Epithelial cell of prostate (primary cell): ENCODE results near the gene R3HDM2.
"Not testable (repeated sequence)": the region's sequence is repeated elsewhere in the genome, so short reads cannot be mapped to it uniquely, and the experiment has no call there.

Experiments used
- DNase-seq: peaks from one replicate; pipeline ENCODE4 v3.0.0-alpha.2; 2011; ENCODE audit warnings: low read depth, low spot score
- H3K27ac ChIP-seq: fragments of 450-650 bp; 2 replicates; pipeline ENCODE4 v1.5.1; 2017; ENCODE audit warnings: mild to moderate bottlenecking

The R3HDM2 gene

DNA sequence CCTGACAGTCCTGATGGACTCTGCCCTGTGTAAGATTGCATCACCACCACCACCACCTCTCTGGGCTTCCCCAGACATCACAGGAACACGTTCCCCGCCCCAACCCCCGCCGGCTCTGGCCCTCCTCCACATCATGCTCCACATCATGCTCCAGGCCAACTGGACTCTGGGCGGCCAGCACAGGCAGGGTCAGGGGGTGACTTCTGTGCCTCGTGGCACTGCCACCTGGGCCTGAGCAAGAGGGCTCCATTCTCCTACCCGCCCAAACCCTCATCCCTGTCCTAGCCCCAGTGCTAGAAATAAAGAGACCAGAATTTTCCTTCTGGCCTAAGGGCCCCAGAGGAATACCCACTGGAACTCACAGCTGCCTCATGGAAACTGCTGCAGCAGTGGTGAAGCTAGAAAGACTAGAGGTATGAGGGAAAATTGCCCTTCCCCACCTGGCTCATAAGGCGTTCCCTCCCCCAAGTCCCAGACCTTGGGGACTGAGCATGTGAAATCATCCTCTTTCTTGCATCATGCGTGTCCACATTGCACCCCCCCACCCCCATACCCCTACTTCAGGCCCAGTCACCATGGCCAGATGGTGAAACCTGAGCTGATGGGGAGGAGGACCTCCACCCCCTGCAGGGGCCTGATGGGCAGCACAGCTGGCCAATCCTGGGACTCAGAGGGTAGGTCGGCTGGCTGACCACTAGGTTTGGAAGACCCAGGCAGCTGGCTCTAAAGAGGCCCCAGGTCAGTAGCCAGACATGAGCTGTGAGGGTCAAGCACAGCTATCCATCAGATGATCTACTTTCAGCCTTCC, 23.9 kb upstream of the R3HDM2 start, which contains the start of gene INHBE:
INHBE (plus strand) TSS at position 742 of the 808 bp plus-strand sequence. CDS start 230 bp downstream, outside the sequence.
- H3K27ac ChIP-seq = no peak within 1 kb of the TSS
- no peak for DNase-seq

DNA sequence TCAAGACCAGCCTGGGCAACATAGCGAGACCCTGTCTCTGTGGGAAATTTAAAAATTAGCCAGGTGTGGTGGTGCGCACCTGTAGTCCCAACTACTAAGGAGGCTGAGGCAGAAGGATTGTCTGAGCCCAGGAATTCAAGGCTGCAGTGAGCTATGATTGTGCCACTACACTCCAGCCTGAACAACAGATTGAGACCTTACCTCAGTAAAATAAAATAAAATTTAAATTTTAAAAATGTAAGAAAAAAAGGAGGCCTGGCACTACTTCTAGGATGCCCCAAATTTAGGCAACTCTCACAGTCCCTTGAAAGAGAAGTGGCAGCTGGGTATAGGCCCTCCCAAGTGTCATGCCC, 23.3 kb upstream of the R3HDM2 start:
- H3K27ac ChIP-seq = no peak overlapping the region
- no peak for DNase-seq

DNA sequence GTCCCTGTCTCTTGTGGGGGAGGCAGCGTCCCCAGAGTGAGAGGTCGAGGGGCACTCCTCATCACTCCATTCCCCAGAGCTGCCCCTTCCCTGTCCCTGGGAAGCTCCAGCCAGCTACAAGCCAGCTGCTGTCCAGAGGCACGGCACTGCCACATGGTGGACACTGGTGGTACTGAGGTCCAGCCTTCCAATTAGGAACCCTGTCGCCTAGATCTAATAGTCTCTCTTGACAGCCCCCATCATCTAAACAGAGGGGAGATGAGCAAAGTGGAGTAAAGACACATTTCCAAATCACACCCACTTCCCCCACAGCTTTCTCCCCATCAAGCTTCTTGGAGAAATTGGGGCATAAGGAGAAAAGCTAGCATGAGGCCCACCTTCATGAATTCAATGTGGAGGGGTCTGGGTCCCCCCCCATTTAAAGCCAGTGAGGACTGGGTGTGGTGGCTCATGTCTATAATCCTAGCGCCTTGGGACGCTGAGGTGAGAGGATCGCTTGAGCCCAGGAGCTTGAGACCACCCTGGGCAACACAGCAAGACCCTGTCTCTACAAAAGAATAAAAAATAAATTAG, 22.2 kb upstream of the R3HDM2 start:
- H3K27ac ChIP-seq = no peak overlapping the region
- DNase-seq = no peak

GRCh38 chr12:57452181-57452936, 21.5 kb upstream of the R3HDM2 start:
- no peak for DNase-seq
- no peak overlapping the region for H3K27ac ChIP-seq

GRCh38 chr12:57451233-57451778, 20.5 kb upstream of the R3HDM2 start:
- no peak overlapping the region for H3K27ac ChIP-seq
- no peak for DNase-seq

DNA sequence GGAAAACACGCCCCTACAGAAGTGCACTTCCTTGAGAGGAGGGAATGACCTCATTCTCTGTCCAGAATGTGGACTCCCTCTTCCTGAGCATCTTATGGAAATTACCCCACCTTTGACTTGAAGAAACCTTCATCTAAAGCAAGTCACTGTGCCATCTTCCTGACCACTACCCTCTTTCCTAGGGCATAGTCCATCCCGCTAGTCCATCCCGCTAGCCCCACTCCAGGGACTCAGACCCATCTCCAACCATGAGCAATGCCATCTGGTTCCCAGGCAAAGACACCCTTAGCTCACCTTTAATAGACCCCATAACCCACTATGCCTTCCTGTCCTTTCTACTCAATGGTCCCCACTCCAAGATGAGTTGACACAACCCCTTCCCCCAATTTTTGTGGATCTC, 19.2 kb upstream of the R3HDM2 start:
- no peak overlapping the region for H3K27ac ChIP-seq
- DNase-seq = no peak

DNA sequence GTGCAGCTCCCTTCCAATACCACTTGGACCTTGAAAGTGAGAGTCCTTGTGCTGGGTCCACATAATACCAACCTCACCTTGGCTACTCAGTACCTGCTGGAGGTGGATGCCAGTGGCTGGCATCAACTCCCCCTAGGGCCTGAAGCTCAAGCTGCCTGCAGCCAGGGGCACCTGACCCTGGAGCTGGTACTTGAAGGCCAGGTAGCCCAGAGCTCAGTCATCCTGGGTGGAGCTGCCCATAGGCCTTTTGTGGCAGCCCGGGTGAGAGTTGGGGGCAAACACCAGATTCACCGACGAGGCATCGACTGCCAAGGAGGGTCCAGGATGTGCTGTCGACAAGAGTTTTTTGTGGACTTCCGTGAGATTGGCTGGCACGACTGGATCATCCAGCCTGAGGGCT, 18.5 kb upstream of the R3HDM2 start:
- no peak for DNase-seq
- H3K27ac ChIP-seq = no peak overlapping the region

DNA sequence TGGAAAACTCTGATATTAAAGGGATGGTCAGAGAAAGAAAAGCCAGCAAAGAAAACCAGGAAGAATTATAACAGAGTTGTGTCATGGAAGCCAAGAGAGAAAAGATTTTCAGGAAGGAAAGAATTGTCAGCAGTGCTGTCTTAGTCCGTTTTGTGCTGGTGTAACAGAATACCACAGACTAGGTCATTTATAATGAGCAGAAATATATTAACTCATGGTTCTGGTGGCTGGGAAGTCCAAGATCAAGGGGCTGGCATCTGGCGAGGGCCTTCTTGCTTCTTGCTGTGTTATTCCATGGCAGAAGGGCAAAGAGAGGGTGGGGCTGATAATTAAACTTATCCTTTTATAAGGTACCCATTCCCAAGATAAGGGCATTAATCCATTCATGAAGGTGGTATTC, 17.8 kb upstream of the R3HDM2 start:
- no peak overlapping the region for H3K27ac ChIP-seq
- DNase-seq = no peak

- H3K27ac ChIP-seq = no peak overlapping the region
- no peak for DNase-seq
These were observed 15.6 kb upstream of the R3HDM2 start for GRCh38 chr12:57446292-57446960.

GRCh38 chr12:57444744-57445143, 13.9 kb upstream of the R3HDM2 start:
- DNase-seq = no peak
- H3K27ac ChIP-seq = no peak overlapping the region

GRCh38 chr12:57444337-57444736, 13.5 kb upstream of the R3HDM2 start:
- DNase-seq, H3K27ac ChIP-seq: not testable (repeated sequence)

DNA sequence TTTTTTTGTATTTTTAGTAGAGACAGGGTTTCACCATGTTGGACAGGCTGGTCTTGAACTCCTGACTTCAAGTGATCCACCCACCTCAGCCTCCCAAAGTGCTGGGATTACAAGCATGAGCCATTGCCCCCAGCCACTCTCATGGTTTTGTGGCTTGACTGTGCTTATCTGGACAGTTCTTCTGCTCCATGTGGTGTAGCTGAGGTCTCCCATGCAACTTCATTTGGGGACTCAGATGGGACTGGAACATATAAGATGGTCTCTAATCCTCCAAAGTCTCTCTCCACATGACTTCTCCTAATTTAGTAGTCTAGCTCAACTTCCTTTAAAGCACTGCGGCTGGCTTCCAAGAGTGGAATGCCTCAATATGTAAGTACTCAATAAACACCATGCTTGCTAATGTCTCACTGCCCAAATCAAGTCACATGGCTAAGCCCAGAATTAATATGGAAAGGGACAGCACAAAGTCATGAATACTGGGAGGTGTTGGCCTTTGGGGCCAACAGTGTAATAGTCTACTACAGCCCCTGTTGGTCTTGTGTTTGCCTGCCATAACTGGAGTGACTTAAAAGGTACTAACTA, 11.1 kb upstream of the R3HDM2 start:
- no peak for DNase-seq
- no peak overlapping the region for H3K27ac ChIP-seq

DNA sequence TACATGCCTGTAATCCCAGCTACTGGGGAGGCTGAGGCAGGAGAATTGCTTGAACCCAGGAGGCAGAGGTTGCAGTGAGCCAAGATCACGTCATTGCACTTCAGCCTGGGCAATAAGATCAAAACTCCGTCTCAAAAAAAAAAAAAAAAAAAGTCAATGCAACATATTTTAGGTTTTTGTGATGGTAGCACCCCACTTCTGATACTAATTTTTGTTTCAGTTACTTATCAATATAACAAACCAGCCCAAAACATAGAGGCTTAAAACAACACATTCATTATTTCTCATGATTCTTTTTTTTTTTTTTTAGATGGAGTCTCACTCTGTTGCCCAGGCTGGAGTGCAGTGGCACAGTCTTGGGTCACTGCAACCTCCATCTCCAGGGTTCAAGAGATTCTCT, 10.6 kb upstream of the R3HDM2 start:
- H3K27ac ChIP-seq, DNase-seq: not testable (repeated sequence)

- no peak overlapping the region for H3K27ac ChIP-seq
- no peak for DNase-seq
These were observed 9.0 kb upstream of the R3HDM2 start for GRCh38 chr12:57439762-57440266.

- DNase-seq = no peak
- no peak overlapping the region for H3K27ac ChIP-seq
These were observed 7.6 kb upstream of the R3HDM2 start for GRCh38 chr12:57438400-57438799.

- no peak overlapping the region for H3K27ac ChIP-seq
- DNase-seq = no peak
These were observed 4.5 kb upstream of the R3HDM2 start for GRCh38 chr12:57435293-57435692.

DNA sequence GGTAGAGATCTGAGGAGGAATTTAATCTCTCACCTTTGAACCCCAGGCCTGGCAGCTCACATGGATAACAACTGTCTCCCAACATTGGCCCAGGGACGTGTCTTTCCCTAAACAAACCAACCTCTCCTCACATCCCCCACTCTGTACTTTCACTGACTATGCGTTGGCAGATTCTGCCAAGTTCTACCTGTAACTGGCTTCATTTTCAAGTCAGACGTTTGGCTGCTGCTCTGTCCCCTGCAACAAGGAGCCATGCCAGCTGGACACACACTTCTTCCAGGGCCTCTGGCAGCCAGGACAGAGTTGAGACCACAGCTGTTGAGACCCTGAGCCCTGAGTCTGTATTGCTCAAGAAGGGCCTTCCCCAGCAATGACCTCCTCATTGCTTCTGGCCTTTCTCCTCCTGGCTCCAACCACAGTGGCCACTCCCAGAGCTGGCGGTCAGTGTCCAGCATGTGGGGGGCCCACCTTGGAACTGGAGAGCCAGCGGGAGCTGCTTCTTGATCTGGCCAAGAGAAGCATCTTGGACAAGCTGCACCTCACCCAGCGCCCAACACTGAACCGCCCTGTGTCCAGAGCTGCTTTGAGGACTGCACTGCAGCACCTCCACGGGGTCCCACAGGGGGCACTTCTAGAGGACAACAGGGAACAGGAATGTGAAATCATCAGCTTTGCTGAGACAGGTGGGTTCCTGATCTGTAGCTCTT, 3.8 kb upstream of the R3HDM2 start, which contains the start of gene INHBC:
INHBC (plus strand) TSS at position 268 of the 707 bp plus-strand sequence; CDS start at position 371, 103 bp downstream.
- DNase-seq = no peak

DNA sequence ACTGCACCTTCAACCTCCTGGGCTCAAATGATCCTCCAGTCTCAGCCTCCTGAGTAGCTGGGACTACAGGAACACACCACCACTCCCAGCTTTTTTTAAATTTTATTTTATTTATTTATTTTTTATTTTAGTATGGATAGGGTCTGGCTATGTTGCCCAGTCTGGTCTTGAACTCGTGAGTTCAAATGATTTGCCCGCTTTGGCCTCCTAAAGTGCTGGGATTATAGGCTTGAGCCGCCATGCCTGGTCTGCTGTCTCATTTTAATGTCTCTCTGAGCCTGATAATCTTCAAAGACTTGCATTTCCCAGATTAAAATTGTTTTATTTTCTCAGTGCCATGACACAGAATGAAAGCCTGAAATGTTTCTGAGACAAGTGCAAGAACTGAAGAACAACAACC, 2.5 kb upstream of the R3HDM2 start:
- no peak for DNase-seq
- no peak overlapping the region for H3K27ac ChIP-seq

More for the DNA sequence above, 3.8 kb upstream of the R3HDM2 start, which contains the start of gene INHBC:
- no peak within 1 kb of the TSS for H3K27ac ChIP-seq

DNA sequence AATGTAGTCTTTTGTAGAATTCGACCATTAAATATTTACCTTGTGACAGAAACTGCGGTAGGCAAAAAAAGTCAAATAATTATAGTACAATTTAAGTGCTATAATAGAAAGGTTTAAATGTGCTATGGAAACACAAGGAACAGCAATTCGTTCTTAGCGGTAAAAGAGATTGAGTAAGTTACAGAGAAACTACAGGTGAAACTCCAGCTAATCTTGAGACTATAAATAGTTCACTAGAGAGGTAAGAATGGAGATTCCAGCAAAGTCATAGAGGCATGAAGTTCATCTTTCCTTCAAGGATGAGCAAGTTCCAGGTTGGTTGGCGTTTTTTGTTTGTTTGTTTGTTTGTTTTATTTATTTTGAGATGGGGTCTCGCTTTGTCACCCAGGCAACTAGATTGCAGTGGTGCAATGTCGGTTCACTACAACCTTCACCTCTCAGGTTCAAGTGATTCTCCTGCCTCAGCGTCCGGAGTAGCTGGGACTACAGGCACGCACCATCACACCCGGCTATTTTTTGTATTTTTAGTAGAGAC, 878 bp upstream of the R3HDM2 start:
- no peak for DNase-seq
- peak overlapping the region; percentile 85 for H3K27ac ChIP-seq
